COLO668 (cell line): ENCODE data around the gene FGR.
A peak's percentile ranks its signal among the peaks of the same experiment; 100 is the strongest.
"Not testable (repeated sequence)": the region's sequence is repeated elsewhere in the genome, so short reads cannot be mapped to it uniquely, and the experiment has no call there.

Experiments used
- DNase-seq: peaks from one replicate; lab custom pipeline; 2025; ENCODE audit not compliant: unreplicated experiment; lab: John Stamatoyannopoulos, UW

Gene FGR

GRCh38 chr1:27634985-27635367 is at the start of gene FGR:
FGR (minus strand) TSS chr1:27635185; CDS start chr1:27623916, 11,269 bp downstream.
- DNase-seq = no peak

- DNase-seq = no peak
These were observed 49.2 kb upstream of the FGR start for GRCh38 chr1:27684176-27684575.

GRCh38 chr1:27682351-27682944 is 47.5 kb upstream of the FGR start:
- no peak for DNase-seq

- DNase-seq = not testable (repeated sequence)
These were observed 46.6 kb upstream of the FGR start for GRCh38 chr1:27681580-27681979.

GRCh38 chr1:27680225-27680791 is 45.3 kb upstream of the FGR start:
- not testable (repeated sequence) for DNase-seq

- no peak for DNase-seq
These were observed 43.8 kb upstream of the FGR start for GRCh38 chr1:27678747-27679146.

- DNase-seq = no peak
These were observed 41.4 kb upstream of the FGR start for GRCh38 chr1:27676410-27676809.

- no peak for DNase-seq
These were observed 37.7 kb upstream of the FGR start for GRCh38 chr1:27672750-27673112.

- DNase-seq = peak; percentile 94
These were observed 37.2 kb upstream of the FGR start, which contains the start of gene IFI6 for GRCh38 chr1:27671964-27672749. IFI6 (minus strand) TSS chr1:27672192; CDS start chr1:27669314, 2,878 bp downstream.

GRCh38 chr1:27669876-27670275 is 34.9 kb upstream of the FGR start:
- no peak for DNase-seq

- peak; percentile 87 for DNase-seq
These were observed 34.1 kb upstream of the FGR start for GRCh38 chr1:27668808-27669723.

- no peak for DNase-seq
These were observed 33.3 kb upstream of the FGR start for GRCh38 chr1:27668121-27668807.

GRCh38 chr1:27666791-27667254 is 31.8 kb upstream of the FGR start:
- DNase-seq = no peak

- DNase-seq = no peak
These were observed 31.3 kb upstream of the FGR start for GRCh38 chr1:27666294-27666693.

GRCh38 chr1:27665016-27665651 is 30.1 kb upstream of the FGR start:
- DNase-seq = no peak

GRCh38 chr1:27664291-27664690 is 29.3 kb upstream of the FGR start:
- DNase-seq = no peak

GRCh38 chr1:27662707-27663393 is 27.9 kb upstream of the FGR start:
- DNase-seq = peak; percentile 89

- no peak for DNase-seq
These were observed 27.3 kb upstream of the FGR start for GRCh38 chr1:27662261-27662660.

- no peak for DNase-seq
These were observed 26.6 kb upstream of the FGR start for GRCh38 chr1:27661412-27662075.
